HEK293T (cell line): ENCODE measurements around the gene NRG3.

ENCODE experiments used
- ARNT ChIP-seq: fragments of 450-650 bp; IDR thresholded peaks from 2 replicates; pipeline ENCODE4 v1.6.1; 2017; ENCODE audit warnings: mild to moderate bottlenecking
- CTBP1 ChIP-seq: fragments of 450-650 bp; IDR thresholded peaks from 2 replicates; pipeline ENCODE4 v1.6.1; 2016; ENCODE audit warnings: borderline replicate concordance
- FOXA1 ChIP-seq: fragments of 450-650 bp; IDR thresholded peaks from 2 replicates; pipeline ENCODE4 v1.6.1; 2016; ENCODE audit warnings: mild to moderate bottlenecking
- FOXK2 ChIP-seq: fragments of 450-650 bp; IDR thresholded peaks from 2 replicates; pipeline ENCODE4 v1.6.1; 2016; ENCODE audit warnings: mild to moderate bottlenecking
- LEF1 ChIP-seq: fragments of 450-650 bp; IDR thresholded peaks from 2 replicates; pipeline ENCODE4 v1.6.1; 2017; ENCODE audit warnings: mild to moderate bottlenecking, borderline replicate concordance
- TF ChIP-seq, protein P1 (sequence below): fragments of 450-650 bp; IDR thresholded peaks from 2 replicates; pipeline ENCODE4 v1.6.1; 2016

DNA sequence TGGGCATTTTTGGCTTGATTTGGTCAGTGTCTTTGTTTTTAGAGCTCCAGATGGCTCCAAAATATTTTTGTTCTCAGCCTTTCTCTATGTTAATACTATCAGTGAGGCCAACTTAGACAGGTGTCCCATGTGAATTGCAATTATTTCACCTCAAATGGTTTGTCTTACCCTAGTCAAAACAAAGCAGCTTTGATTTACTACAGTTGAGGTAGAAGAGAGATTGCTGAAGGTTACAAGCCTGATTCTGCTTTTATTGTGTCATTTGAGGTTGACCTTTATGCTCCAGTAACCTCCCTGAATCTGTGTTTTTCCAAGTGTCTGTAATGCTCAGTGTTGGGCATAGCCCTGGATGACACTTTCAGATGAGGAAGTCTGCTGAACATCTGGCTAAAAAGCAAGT lies 882.9 kb downstream of the NRG3 start:
- TF ChIP-seq CTBP1 = no peak
- no peak for TF ChIP-seq FOXA1
- TF ChIP-seq, protein P1, sequence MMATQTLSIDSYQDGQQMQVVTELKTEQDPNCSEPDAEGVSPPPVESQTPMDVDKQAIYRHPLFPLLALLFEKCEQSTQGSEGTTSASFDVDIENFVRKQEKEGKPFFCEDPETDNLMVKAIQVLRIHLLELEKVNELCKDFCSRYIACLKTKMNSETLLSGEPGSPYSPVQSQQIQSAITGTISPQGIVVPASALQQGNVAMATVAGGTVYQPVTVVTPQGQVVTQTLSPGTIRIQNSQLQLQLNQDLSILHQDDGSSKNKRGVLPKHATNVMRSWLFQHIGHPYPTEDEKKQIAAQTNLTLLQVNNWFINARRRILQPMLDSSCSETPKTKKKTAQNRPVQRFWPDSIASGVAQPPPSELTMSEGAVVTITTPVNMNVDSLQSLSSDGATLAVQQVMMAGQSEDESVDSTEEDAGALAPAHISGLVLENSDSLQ = no peak
- TF ChIP-seq ARNT = no peak
- TF ChIP-seq FOXK2 = no peak
- TF ChIP-seq LEF1 = no peak
